ENCODE measurements around the gene CCDC174. TPM values are rescaled to one million over a fixed set of nuclear protein-coding genes. Genes with fewer than 3 reads are reported as not detected.

CCDC174 gene
- total RNA-seq, 1 donor from 2014 or later, result 22.9 TPM

DNA sequence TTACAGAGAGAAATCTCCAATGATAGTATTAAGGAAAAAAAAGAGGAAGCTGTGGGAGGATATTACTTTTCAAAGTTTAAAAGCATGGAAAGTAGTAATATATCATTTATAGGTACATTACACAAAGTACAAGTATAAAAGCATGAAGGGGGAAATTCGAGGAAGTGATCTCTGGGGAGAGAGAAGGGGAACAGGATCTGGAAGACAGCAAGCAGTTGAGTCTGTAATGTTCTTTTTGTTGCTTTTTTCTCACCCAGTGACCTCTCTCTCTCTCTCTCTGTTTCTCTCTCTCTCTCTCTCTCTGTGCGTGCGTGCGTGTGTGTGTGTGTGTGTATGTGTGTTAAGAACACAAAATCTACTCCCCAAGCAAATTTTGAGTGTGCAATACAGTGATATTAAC, 33.6 kb downstream of the CCDC174 start:
- H3K36me3 Mint-ChIP-seq (ENCODE audit: low read depth, unreplicated experiment), result no peaks in the 10 kb centered on the region
- no peak overlapping the region for H3K27ac Mint-ChIP-seq (ENCODE audit: unreplicated experiment)
- peaks cover 9% of the 10 kb centered on the region for H3K4me1 Mint-ChIP-seq (ENCODE audit: unreplicated experiment)
- TF ChIP-seq, protein P1, sequence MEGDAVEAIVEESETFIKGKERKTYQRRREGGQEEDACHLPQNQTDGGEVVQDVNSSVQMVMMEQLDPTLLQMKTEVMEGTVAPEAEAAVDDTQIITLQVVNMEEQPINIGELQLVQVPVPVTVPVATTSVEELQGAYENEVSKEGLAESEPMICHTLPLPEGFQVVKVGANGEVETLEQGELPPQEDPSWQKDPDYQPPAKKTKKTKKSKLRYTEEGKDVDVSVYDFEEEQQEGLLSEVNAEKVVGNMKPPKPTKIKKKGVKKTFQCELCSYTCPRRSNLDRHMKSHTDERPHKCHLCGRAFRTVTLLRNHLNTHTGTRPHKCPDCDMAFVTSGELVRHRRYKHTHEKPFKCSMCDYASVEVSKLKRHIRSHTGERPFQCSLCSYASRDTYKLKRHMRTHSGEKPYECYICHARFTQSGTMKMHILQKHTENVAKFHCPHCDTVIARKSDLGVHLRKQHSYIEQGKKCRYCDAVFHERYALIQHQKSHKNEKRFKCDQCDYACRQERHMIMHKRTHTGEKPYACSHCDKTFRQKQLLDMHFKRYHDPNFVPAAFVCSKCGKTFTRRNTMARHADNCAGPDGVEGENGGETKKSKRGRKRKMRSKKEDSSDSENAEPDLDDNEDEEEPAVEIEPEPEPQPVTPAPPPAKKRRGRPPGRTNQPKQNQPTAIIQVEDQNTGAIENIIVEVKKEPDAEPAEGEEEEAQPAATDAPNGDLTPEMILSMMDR (IDR thresholded peaks at IDR 0.05; ENCODE audit: unreplicated experiment), result no peak
- peak overlapping the region; percentile 14 for H3K4me3 Mint-ChIP-seq (ENCODE audit: unreplicated experiment)
- no peaks in the 10 kb centered on the region for H3K9me3 Mint-ChIP-seq (ENCODE audit: unreplicated experiment)
- no peaks in the 10 kb centered on the region for H3K27me3 Mint-ChIP-seq (ENCODE audit: unreplicated experiment)
- DNase-seq (ENCODE audit: low spot score), result no peak

DNA sequence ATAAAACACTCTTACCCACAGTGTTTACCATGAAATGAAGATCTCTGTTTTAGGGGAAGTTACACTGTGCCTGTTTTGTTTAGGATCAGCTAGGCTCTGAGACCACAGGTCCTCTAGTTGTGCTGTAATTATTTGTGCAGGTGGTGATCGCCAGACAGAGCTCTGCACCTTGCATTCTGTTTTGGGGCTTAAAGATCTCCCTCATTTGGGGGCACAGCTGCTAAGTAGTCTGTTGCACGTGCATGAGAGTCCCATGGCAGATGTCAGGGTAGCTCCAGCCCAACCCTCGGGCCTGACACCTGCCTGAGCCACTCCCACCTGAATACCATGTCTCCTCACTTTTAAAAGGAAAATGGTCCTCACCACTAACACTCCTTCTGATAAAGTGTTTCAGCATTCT, 35.8 kb downstream of the CCDC174 start:
- no peak for DNase-seq (ENCODE audit: low spot score)
- no peaks in the 10 kb centered on the region for H3K36me3 Mint-ChIP-seq (ENCODE audit: low read depth, unreplicated experiment)
- H3K9me3 Mint-ChIP-seq (ENCODE audit: unreplicated experiment), result peaks cover under 1% of the 10 kb centered on the region
- no peak overlapping the region for H3K4me3 Mint-ChIP-seq (ENCODE audit: unreplicated experiment)
- H3K27me3 Mint-ChIP-seq (ENCODE audit: unreplicated experiment), result no peaks in the 10 kb centered on the region
- H3K4me1 Mint-ChIP-seq (ENCODE audit: unreplicated experiment), result peaks cover 9% of the 10 kb centered on the region
- no peak overlapping the region for H3K27ac Mint-ChIP-seq (ENCODE audit: unreplicated experiment)
- TF ChIP-seq, protein P1 (IDR thresholded peaks at IDR 0.05; ENCODE audit: unreplicated experiment), result no peak

DNA sequence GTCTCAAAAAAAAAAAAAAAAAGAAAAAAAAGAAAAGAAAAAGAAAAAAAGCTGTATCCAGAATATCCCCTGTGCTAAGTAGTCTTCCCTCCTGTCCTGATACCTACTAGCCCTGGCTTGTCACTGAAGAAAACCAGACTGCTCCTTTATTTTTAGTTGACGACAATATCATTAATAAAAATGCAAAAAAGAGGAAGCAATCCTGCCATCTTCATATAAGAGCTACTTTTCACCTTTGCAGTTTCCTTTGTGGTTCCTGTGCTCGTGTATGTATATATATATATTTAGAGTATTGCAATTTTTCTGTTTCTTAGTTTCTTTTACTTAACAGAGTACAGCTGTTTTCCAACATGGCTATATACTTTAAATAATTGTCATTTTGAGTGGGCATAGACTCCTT, 37.0 kb downstream of the CCDC174 start:
- Mint-ChIP-seq H3K4me1 (ENCODE audit: unreplicated experiment) (peaks cover 9% of the 10 kb centered on the region), H3K9me3 (ENCODE audit: unreplicated experiment) (peaks cover 6% of the 10 kb centered on the region), H3K27me3 (ENCODE audit: unreplicated experiment) (peaks cover 2% of the 10 kb centered on the region), H3K4me3 (ENCODE audit: unreplicated experiment) (no peak overlapping the region), H3K36me3 (ENCODE audit: low read depth, unreplicated experiment) (no peaks in the 10 kb centered on the region), H3K27ac (ENCODE audit: unreplicated experiment) (no peak overlapping the region)
- no peak for DNase-seq (ENCODE audit: low spot score)
- TF ChIP-seq, protein P1 (IDR thresholded peaks at IDR 0.05; ENCODE audit: unreplicated experiment), result no peak

DNA sequence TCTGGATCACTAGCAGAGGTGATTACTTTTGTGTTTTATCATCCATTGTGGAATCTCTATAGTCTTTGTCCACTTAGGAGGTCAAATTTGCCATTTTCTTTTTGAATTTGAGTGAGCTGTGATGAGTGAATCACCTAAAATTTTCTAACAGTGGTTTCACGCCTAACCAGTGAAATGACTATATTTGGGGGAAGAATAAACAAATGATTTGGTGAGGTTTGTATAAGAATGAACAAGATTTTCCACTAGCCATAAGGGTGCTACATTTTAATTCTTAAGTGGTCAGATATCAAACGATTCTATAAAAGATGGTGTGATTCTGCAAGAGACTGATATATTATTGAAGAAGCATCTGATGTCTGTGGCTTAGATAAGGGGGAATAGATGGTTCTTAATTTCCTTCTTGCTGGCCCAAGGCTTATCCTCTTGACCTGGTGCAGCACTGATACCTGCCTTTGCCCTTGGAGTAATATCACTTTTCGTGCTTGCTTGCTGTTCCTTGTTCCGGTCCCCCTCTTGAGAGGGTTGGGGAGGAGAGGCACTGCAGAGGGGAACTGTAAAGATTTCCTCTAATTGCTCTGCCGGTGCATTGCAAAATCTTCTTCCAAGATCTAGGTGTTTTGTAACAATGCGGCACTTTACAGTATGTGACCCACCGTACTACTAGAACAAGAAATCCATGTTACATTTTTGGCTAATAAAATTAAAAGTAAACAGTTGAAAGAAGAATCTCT, 37.9 kb downstream of the CCDC174 start:
- no peak for DNase-seq (ENCODE audit: low spot score)

DNA sequence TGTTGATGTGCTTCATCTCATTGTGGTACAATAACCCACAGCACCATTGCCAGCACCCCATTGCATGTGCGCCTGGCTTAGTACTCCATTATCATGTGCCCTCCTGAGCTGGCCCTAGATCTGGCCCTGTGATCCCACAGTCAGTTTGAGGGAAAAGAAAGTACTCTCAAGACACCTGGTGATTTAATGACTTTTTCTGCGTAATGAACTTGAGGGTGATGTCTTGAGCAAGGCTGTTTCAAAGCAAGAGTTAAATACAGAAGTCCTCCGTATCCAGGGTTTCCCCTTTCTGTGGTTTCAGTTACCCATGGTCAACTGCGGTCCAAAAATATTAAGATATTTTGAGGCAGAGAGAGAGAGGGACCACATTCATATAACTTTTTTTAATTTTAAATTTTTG, 39.7 kb downstream of the CCDC174 start:
- no peaks in the 10 kb centered on the region for H3K36me3 Mint-ChIP-seq (ENCODE audit: low read depth, unreplicated experiment)
- TF ChIP-seq, protein P1 (IDR thresholded peaks at IDR 0.05; ENCODE audit: unreplicated experiment), result no peak
- H3K27me3 Mint-ChIP-seq (ENCODE audit: unreplicated experiment), result peaks cover 2% of the 10 kb centered on the region
- DNase-seq (ENCODE audit: low spot score), result no peak
- peaks cover 6% of the 10 kb centered on the region for H3K9me3 Mint-ChIP-seq (ENCODE audit: unreplicated experiment)
- no peaks in the 10 kb centered on the region for H3K4me1 Mint-ChIP-seq (ENCODE audit: unreplicated experiment)
- no peak overlapping the region for H3K4me3 Mint-ChIP-seq (ENCODE audit: unreplicated experiment)
- H3K27ac Mint-ChIP-seq (ENCODE audit: unreplicated experiment), result no peak overlapping the region

More for the DNA sequence above, 37.9 kb downstream of the CCDC174 start:
- Mint-ChIP-seq H3K4me3 (ENCODE audit: unreplicated experiment) (no peak overlapping the region), H3K36me3 (ENCODE audit: low read depth, unreplicated experiment) (no peaks in the 10 kb centered on the region), H3K4me1 (ENCODE audit: unreplicated experiment) (peaks cover 9% of the 10 kb centered on the region), H3K27me3 (ENCODE audit: unreplicated experiment) (peaks cover 2% of the 10 kb centered on the region), H3K27ac (ENCODE audit: unreplicated experiment) (no peak overlapping the region), H3K9me3 (ENCODE audit: unreplicated experiment) (peaks cover 6% of the 10 kb centered on the region)
- TF ChIP-seq, protein P1 (IDR thresholded peaks at IDR 0.05; ENCODE audit: unreplicated experiment), result no peak
